Measurements from ENCODE around the gene ZNF587B.
A peak's percentile ranks its signal among the peaks of the same experiment; 100 is the strongest.

The ZNF587B gene

DNA sequence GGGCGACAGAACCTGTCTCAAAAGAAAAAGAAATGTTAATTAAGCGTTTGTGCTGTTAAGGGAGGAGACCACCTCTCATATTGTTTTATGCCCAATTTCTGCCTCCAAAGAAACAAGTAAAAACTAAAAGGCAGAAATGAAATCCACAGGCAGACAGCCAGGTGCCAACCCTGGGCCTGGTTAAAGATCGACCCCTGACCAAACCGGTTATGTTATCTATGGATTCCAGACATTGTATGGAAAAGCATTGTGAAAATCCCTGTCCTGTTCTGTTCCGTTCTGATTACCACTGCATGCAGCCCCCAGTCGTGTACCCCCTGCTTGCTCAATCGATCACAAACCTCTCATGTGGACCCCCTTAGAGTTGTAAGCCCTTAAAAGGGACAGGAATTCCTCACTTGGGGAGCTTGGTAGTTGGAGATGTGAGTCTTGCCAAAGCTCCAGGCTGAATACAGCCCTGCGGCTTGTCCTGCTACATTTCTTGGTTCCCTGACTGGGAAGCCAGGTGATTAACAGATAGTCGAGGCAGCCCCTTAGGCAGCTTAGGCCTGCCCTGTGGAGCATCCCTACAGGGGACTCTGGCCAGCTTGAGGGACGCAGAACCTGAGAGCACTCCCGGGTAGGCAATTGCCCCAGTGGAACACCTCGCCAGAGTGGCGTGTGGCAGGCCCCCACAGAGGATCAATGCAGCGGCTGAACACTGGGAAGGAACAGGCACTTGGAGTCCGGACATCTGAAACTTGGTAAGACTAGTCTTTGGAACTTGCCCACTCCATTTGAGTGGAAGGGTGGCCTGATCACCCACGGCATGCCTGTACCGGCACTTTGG lies 14.6 kb upstream of the ZNF587B start:
- Histone ChIP-seq H2BK5ac (ENCODE audit: low read depth, low read length, poor library complexity) (peak overlapping the region; percentile 95), H4K8ac (ENCODE audit: low read depth, low read length) (peak overlapping the region; percentile 81), H3K9me3 (ENCODE audit: insufficient read depth, low read depth, low read length) (no peaks in the 10 kb centered on the region), H2AK5ac (ENCODE audit: low read length) (peak overlapping the region; percentile 59), H2BK120ac (ENCODE audit: insufficient read depth, low read length, poor library complexity) (peak overlapping the region; percentile 93), H4K12ac (ENCODE audit: low read depth, low read length) (peak overlapping the region; percentile 90), H3K18ac (ENCODE audit: low read length) (peak overlapping the region; percentile 87), H3K79me1 (ENCODE audit: low read length) (peaks cover 27% of the 10 kb centered on the region), H3K9ac (ENCODE audit: low read length) (no peak overlapping the region), H3K14ac (ENCODE audit: low read length) (peak overlapping the region; percentile 89), H2AFZ (ENCODE audit: insufficient read depth, low read length, poor library complexity) (peak overlapping the region; percentile 56), H3K4ac (ENCODE audit: low read depth, low read length) (peak overlapping the region; percentile 77), H3K23ac (ENCODE audit: low read length) (no peak overlapping the region), H3K4me2 (ENCODE audit: low read length) (peak overlapping the region; percentile 53), H3K4me3 (ENCODE audit: low read depth, low read length) (no peak overlapping the region), H3K79me2 (ENCODE audit: control insufficient read depth, insufficient read depth, low read length, poor library complexity) (peaks cover 16% of the 10 kb centered on the region), H3K4me1 (ENCODE audit: control insufficient read depth in 1 of 2, insufficient read depth in 2 of 2, low read length in 2 of 2) (peaks cover 23 to 32% of the 10 kb centered on the region in 2 experiments), H3K27me3 (ENCODE audit: insufficient read depth, low read length) (no peaks in the 10 kb centered on the region), H3K27ac (ENCODE audit: low read depth, low read length) (peak overlapping the region; percentile 94), H3K36me3 (ENCODE audit: control insufficient read depth in 1 of 2, insufficient read depth in 2 of 2, low read length in 2 of 2) (peaks cover 11% of the 10 kb centered on the region in 2 experiments), H4K91ac (ENCODE audit: low read depth, low read length) (peak overlapping the region; percentile 95), H2BK12ac (ENCODE audit: low read length) (peak overlapping the region; percentile 85)
- DNase-seq: peak; percentile 78 to 85
- WGBS (ENCODE audit: extremely low coverage, insufficient coverage, insufficient read length): no CpG with 5 or more reads among the region's 17 CpGs

GRCh38 chr19:57816652-57817051 lies 13.4 kb upstream of the ZNF587B start:
- peak overlapping the region; percentile 71 for H2AK5ac ChIP-seq (ENCODE audit: low read length)
- H4K91ac ChIP-seq (ENCODE audit: low read depth, low read length): peak overlapping the region; percentile 80
- H3K79me1 ChIP-seq (ENCODE audit: low read length): peaks cover 27% of the 10 kb centered on the region
- H3K79me2 ChIP-seq (ENCODE audit: control insufficient read depth, insufficient read depth, low read length, poor library complexity): peaks cover 19% of the 10 kb centered on the region
- no peak overlapping the region for H3K4me2 ChIP-seq (ENCODE audit: low read length)
- peak overlapping the region; percentile 43 for H2BK12ac ChIP-seq (ENCODE audit: low read length)
- no peak overlapping the region for H3K14ac ChIP-seq (ENCODE audit: low read length)
- H3K27ac ChIP-seq (ENCODE audit: low read depth, low read length): peak overlapping the region; percentile 57
- peak overlapping the region; percentile 50 for H3K4ac ChIP-seq (ENCODE audit: low read depth, low read length)
- H3K4me1 ChIP-seq (ENCODE audit: control insufficient read depth in 1 of 2, insufficient read depth in 2 of 2, low read length in 2 of 2): peaks cover 24 to 34% of the 10 kb centered on the region in 2 experiments
- no peak overlapping the region for H4K8ac ChIP-seq (ENCODE audit: low read depth, low read length)
- peak overlapping the region; percentile 43 for H2BK120ac ChIP-seq (ENCODE audit: insufficient read depth, low read length, poor library complexity)
- WGBS (ENCODE audit: extremely low coverage, insufficient coverage, insufficient read length): no CpG with 5 or more reads among the region's 7 CpGs
- peak overlapping the region; percentile 69 for H3K18ac ChIP-seq (ENCODE audit: low read length)
- no peak overlapping the region for H3K4me3 ChIP-seq (ENCODE audit: low read depth, low read length)
- H2BK5ac ChIP-seq (ENCODE audit: low read depth, low read length, poor library complexity): peak overlapping the region; percentile 47
- H3K27me3 ChIP-seq (ENCODE audit: insufficient read depth, low read length): no peaks in the 10 kb centered on the region
- H3K9me3 ChIP-seq (ENCODE audit: insufficient read depth, low read depth, low read length): no peaks in the 10 kb centered on the region
- peak; percentile 58 to 80 for DNase-seq
- no peak overlapping the region for H4K12ac ChIP-seq (ENCODE audit: low read depth, low read length)
- H2AFZ ChIP-seq (ENCODE audit: insufficient read depth, low read length, poor library complexity): no peak overlapping the region
- H3K36me3 ChIP-seq (ENCODE audit: control insufficient read depth in 1 of 2, insufficient read depth in 2 of 2, low read length in 2 of 2): peaks cover 5 to 10% of the 10 kb centered on the region in 2 experiments
- H3K23ac ChIP-seq (ENCODE audit: low read length): no peak overlapping the region
- H3K9ac ChIP-seq (ENCODE audit: low read length): no peak overlapping the region

DNA sequence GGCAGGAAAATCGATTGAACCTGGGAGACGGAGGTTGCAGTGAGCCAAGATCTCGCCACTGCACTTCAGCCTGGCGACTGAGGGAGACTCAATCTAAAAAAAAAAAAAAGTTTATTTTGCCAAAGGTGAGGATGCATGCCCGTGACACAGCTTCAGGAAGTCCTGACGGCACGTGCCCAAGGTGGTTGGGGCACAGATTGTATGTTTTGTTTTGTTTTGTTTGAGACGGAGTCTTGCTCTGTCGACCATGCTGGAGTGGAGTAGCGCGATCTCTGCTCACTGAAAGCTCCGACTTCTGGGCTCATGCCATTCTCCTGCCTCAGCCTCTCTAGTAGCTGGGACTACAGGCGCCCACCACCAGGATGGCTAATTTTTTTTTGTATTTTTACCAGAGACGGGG lies 12.1 kb upstream of the ZNF587B start:
- no peak for DNase-seq
- no CpG with 5 or more reads among the region's 14 CpGs for WGBS (ENCODE audit: extremely low coverage, insufficient coverage, insufficient read length)

DNA sequence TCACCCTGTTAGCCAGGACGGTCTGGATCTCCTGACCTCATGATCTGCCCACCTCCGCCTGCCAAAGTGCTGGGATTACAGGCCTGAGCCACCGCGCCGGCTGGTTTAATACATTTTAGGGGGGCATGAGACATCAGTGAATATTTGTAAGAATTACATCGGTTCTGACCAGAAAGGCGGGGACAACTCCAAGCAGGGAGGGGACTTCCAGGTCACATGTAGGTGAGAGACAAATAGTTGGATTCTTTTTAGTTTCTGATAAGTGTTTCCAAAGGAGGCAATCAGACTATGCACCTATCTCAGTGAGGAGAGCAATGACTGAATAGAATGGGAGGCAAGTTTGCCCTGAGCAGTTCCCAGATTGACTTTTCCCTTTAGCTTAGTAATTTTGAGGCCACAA lies 11.7 kb upstream of the ZNF587B start:
- Histone ChIP-seq H3K27me3 (ENCODE audit: insufficient read depth, low read length) (no peaks in the 10 kb centered on the region), H3K18ac (ENCODE audit: low read length) (no peak overlapping the region), H3K79me1 (ENCODE audit: low read length) (peaks cover 27% of the 10 kb centered on the region), H4K91ac (ENCODE audit: low read depth, low read length) (peak overlapping the region; percentile 43), H2AK5ac (ENCODE audit: low read length) (no peak overlapping the region), H3K9me3 (ENCODE audit: insufficient read depth, low read depth, low read length) (no peaks in the 10 kb centered on the region), H3K9ac (ENCODE audit: low read length) (no peak overlapping the region), H2BK120ac (ENCODE audit: insufficient read depth, low read length, poor library complexity) (peak overlapping the region; percentile 24), H4K8ac (ENCODE audit: low read depth, low read length) (peak overlapping the region; percentile 69), H2BK5ac (ENCODE audit: low read depth, low read length, poor library complexity) (no peak overlapping the region), H3K4me3 (ENCODE audit: low read depth, low read length) (no peak overlapping the region), H3K79me2 (ENCODE audit: control insufficient read depth, insufficient read depth, low read length, poor library complexity) (peaks cover 19% of the 10 kb centered on the region), H4K12ac (ENCODE audit: low read depth, low read length) (no peak overlapping the region), H2AFZ (ENCODE audit: insufficient read depth, low read length, poor library complexity) (no peak overlapping the region), H3K4me2 (ENCODE audit: low read length) (no peak overlapping the region), H3K36me3 (ENCODE audit: control insufficient read depth in 1 of 2, insufficient read depth in 2 of 2, low read length in 2 of 2) (no peaks in the 10 kb centered on the region), H2BK12ac (ENCODE audit: low read length) (no peak overlapping the region), H3K14ac (ENCODE audit: low read length) (peak overlapping the region; percentile 55), H3K4me1 (ENCODE audit: control insufficient read depth in 1 of 2, insufficient read depth in 2 of 2, low read length in 2 of 2) (peaks cover 18 to 27% of the 10 kb centered on the region in 2 experiments), H3K27ac (ENCODE audit: low read depth, low read length) (peak overlapping the region; percentile 50), H3K4ac (ENCODE audit: low read depth, low read length) (peak overlapping the region; percentile 35), H3K23ac (ENCODE audit: low read length) (no peak overlapping the region)
- DNase-seq: peak in 1 of 2 donors; percentile 28
- no CpG with 5 or more reads among the region's 7 CpGs for WGBS (ENCODE audit: extremely low coverage, insufficient coverage, insufficient read length)

More for the DNA sequence above, 12.1 kb upstream of the ZNF587B start:
- H4K8ac ChIP-seq (ENCODE audit: low read depth, low read length): peak overlapping the region; percentile 69
- H3K4me3 ChIP-seq (ENCODE audit: low read depth, low read length): no peak overlapping the region
- H3K27me3 ChIP-seq (ENCODE audit: insufficient read depth, low read length): no peaks in the 10 kb centered on the region
- peak overlapping the region; percentile 46 for H3K18ac ChIP-seq (ENCODE audit: low read length)
- no peak overlapping the region for H3K23ac ChIP-seq (ENCODE audit: low read length)
- H3K4ac ChIP-seq (ENCODE audit: low read depth, low read length): peak overlapping the region; percentile 27
- H3K79me2 ChIP-seq (ENCODE audit: control insufficient read depth, insufficient read depth, low read length, poor library complexity): peaks cover 19% of the 10 kb centered on the region
- peak overlapping the region; percentile 43 for H4K91ac ChIP-seq (ENCODE audit: low read depth, low read length)
- H3K36me3 ChIP-seq (ENCODE audit: control insufficient read depth in 1 of 2, insufficient read depth in 2 of 2, low read length in 2 of 2): peaks cover 1 to 2% of the 10 kb centered on the region in 2 experiments
- H3K4me2 ChIP-seq (ENCODE audit: low read length): no peak overlapping the region
- no peak overlapping the region for H2AFZ ChIP-seq (ENCODE audit: insufficient read depth, low read length, poor library complexity)
- H3K4me1 ChIP-seq (ENCODE audit: control insufficient read depth in 1 of 2, insufficient read depth in 2 of 2, low read length in 2 of 2): peaks cover 20 to 29% of the 10 kb centered on the region in 2 experiments
- H2AK5ac ChIP-seq (ENCODE audit: low read length): peak overlapping the region; percentile 90
- H3K14ac ChIP-seq (ENCODE audit: low read length): peak overlapping the region; percentile 55
- peak overlapping the region; percentile 24 for H2BK120ac ChIP-seq (ENCODE audit: insufficient read depth, low read length, poor library complexity)
- H3K79me1 ChIP-seq (ENCODE audit: low read length): peaks cover 27% of the 10 kb centered on the region
- no peaks in the 10 kb centered on the region for H3K9me3 ChIP-seq (ENCODE audit: insufficient read depth, low read depth, low read length)
- H2BK12ac ChIP-seq (ENCODE audit: low read length): no peak overlapping the region
- peak overlapping the region; percentile 50 for H3K27ac ChIP-seq (ENCODE audit: low read depth, low read length)
- H4K12ac ChIP-seq (ENCODE audit: low read depth, low read length): no peak overlapping the region
- H2BK5ac ChIP-seq (ENCODE audit: low read depth, low read length, poor library complexity): no peak overlapping the region
- H3K9ac ChIP-seq (ENCODE audit: low read length): no peak overlapping the region

All from trophoblast cell (in vitro differentiated cells and primary cell).